ENCODE results near the gene TFB2M. TPM values are rescaled to one million over a fixed set of nuclear protein-coding genes. Genes with fewer than 3 reads are reported as not detected.

TFB2M gene
- total RNA-seq, 1 experiment from 2014 or later = 27.7 TPM

DNA sequence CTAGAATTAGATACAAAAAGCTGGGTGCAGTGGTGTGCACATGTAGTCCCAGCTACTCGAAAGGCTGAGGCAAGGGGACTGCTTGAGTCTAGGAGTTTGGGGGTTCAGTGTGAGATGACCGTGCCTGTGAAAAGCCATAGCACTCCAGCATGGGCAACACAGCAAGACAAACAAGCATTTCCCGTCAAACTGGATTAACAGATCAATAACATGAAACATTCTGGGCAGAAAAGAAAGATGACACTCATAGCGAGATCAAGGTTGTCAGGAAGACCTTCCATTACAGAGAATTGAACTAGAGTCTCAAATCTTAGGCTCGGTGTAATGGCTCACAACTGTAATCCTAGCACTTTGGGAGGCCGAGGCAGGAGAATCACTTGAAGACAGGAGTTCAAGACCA, 14.0 kb downstream of the TFB2M start:
- Histone ChIP-seq H3K4ac (ENCODE audit: low read depth, low read length) (no peak overlapping the region), H2BK20ac (ENCODE audit: low read depth, low read length, poor library complexity, severe bottlenecking) (no peak overlapping the region), H3K14ac (ENCODE audit: insufficient read depth, low read length) (no peak overlapping the region), H2BK12ac (ENCODE audit: insufficient read length, low read depth, low read length) (no peak overlapping the region), H4K8ac (replicated peaks; ENCODE audit: insufficient read length, low read depth, low read length) (no peak overlapping the region), H3K9ac (ENCODE audit: extremely low read depth, insufficient read length, low read length) (no peak overlapping the region), H3K4me1 (ENCODE audit: insufficient read depth, low read length) (no peaks in the 10 kb centered on the region), H3K23ac (ENCODE audit: insufficient read length, low read depth, low read length) (no peak overlapping the region), H2BK15ac (ENCODE audit: low read depth, low read length) (no peak overlapping the region), H2AK5ac (ENCODE audit: insufficient read length, low read length) (no peak overlapping the region), H3T11ph (ENCODE audit: low read length) (no peak overlapping the region), H3K23me2 (ENCODE audit: insufficient read length, low read depth, low read length, poor library complexity, severe bottlenecking) (no peaks in the 10 kb centered on the region), H3K18ac (ENCODE audit: insufficient read length, low read depth, low read length) (no peak overlapping the region), H3K27ac (ENCODE audit: insufficient read length, low read depth, low read length) (no peak overlapping the region), H3K4me2 (ENCODE audit: insufficient read depth, insufficient read length, low read length) (no peak overlapping the region), H3K9me3 (ENCODE audit: control insufficient read depth, low read depth, low read length) (no peaks in the 10 kb centered on the region), H3K79me2 (ENCODE audit: insufficient read depth, low read length) (no peaks in the 10 kb centered on the region), H4K20me1 (ENCODE audit: control insufficient read depth, insufficient read depth, insufficient read length) (no peaks in the 10 kb centered on the region), H4K5ac (ENCODE audit: insufficient read length, low read depth, low read length) (no peak overlapping the region), H3K27me3 (ENCODE audit: insufficient read depth, low read length) (no peaks in the 10 kb centered on the region), H2BK5ac (ENCODE audit: insufficient read length, low read length) (no peak overlapping the region), H3K79me1 (ENCODE audit: insufficient read depth, low read depth, low read length, poor library complexity, severe bottlenecking) (peaks cover 3% of the 10 kb centered on the region), H3K56ac (ENCODE audit: insufficient read length, low read depth, low read length) (no peak overlapping the region), H2BK120ac (ENCODE audit: low read depth, low read length, poor library complexity, severe bottlenecking) (no peak overlapping the region), H4K91ac (ENCODE audit: insufficient read length, low read depth, low read length) (no peak overlapping the region), H2AFZ (ENCODE audit: low read length) (no peak overlapping the region)
- H3K9me3 Mint-ChIP-seq = no peaks in the 10 kb centered on the region
- TF ChIP-seq, protein P1, sequence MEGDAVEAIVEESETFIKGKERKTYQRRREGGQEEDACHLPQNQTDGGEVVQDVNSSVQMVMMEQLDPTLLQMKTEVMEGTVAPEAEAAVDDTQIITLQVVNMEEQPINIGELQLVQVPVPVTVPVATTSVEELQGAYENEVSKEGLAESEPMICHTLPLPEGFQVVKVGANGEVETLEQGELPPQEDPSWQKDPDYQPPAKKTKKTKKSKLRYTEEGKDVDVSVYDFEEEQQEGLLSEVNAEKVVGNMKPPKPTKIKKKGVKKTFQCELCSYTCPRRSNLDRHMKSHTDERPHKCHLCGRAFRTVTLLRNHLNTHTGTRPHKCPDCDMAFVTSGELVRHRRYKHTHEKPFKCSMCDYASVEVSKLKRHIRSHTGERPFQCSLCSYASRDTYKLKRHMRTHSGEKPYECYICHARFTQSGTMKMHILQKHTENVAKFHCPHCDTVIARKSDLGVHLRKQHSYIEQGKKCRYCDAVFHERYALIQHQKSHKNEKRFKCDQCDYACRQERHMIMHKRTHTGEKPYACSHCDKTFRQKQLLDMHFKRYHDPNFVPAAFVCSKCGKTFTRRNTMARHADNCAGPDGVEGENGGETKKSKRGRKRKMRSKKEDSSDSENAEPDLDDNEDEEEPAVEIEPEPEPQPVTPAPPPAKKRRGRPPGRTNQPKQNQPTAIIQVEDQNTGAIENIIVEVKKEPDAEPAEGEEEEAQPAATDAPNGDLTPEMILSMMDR (conservative IDR thresholded peaks at IDR 0.05) = no peak
- H3K27ac Mint-ChIP-seq = no peak overlapping the region
- H3K36me3 Mint-ChIP-seq (ENCODE audit: insufficient read depth in 1 of 3, low read depth in 3 of 3) = peaks cover 26 to 75% (median 45%) of the 10 kb centered on the region in 3 experiments
- no peak overlapping the region for H3K4me3 Mint-ChIP-seq
- no peaks in the 10 kb centered on the region for H3K27me3 Mint-ChIP-seq (ENCODE audit: low read depth)
- WGBS (ENCODE audit: extremely low coverage, insufficient read length, low lambda C conversion rate) = no CpG with 5 or more reads among the region's 6 CpGs
- H3K4me1 Mint-ChIP-seq = no peaks in the 10 kb centered on the region
- DNase-seq = no peak

All from H9 (cell line).